Epithelial cell of proximal tubule (primary cell): Measurements from ENCODE around the gene PCDHGB3. TPM values are rescaled to one million over a fixed set of nuclear protein-coding genes. Genes with fewer than 3 reads are reported as not detected.
"Not testable (repeated sequence)": the region's sequence is repeated elsewhere in the genome, so short reads cannot be mapped to it uniquely, and the experiment has no call there.

ENCODE experiments used
- DNase-seq: peaks from one replicate; pipeline ENCODE4 v3.0.0-alpha.2; 2011; ENCODE audit warnings: low read depth
- H3K4me3 ChIP-seq: 2 replicates; pipeline ENCODE4 v1.5.1; 2011; ENCODE audit warnings: low read depth, mild to moderate bottlenecking, low read length
- CTCF ChIP-seq: conservative IDR thresholded peaks from 2 replicates; pipeline ENCODE4 v1.5.1; 2012; ENCODE audit warnings: low read depth, mild to moderate bottlenecking, low read length
- total RNA-seq: library from RNA; depleted of rRNA; stranded (reverse); fragments of >200 nt; gene quantifications from 2 replicates; pipeline ENCODE4 v1.2.3, GENCODE V29; 2015

PCDHGB3 gene
- total RNA-seq, 1 donor from 2014 or later, result 1.1 TPM

- no peak for DNase-seq
- H3K4me3 ChIP-seq, result no peak overlapping the region
- TF ChIP-seq CTCF, result no peak
Measured at GRCh38 chr5:141409598-141410306, 39.7 kb downstream of the PCDHGB3 start.

- TF ChIP-seq CTCF, result no peak
- no peak overlapping the region for H3K4me3 ChIP-seq
- DNase-seq, result no peak
Measured at GRCh38 chr5:141411575-141411974, 41.5 kb downstream of the PCDHGB3 start.

- peak within 1 kb of the TSS; percentile 44 for H3K4me3 ChIP-seq
- peak; percentile 56 for TF ChIP-seq CTCF
- no peak for DNase-seq
Measured at GRCh38 chr5:141412854-141413539, 43.0 kb downstream of the PCDHGB3 start, which contains the start of gene PCDHGA10. TSS of gene PCDHGA10 (plus strand) at chr5:141412987. CDS start at chr5:141413176, 189 bp downstream.

GRCh38 chr5:141413540-141414069 is 43.6 kb downstream of the PCDHGB3 start:
- no peak for TF ChIP-seq CTCF
- DNase-seq, result no peak
- peak overlapping the region; percentile 44 for H3K4me3 ChIP-seq

- not testable (repeated sequence) for H3K4me3 ChIP-seq, DNase-seq
Measured at GRCh38 chr5:141414548-141415274, 44.7 kb downstream of the PCDHGB3 start.

GRCh38 chr5:141415275-141415618 is 45.2 kb downstream of the PCDHGB3 start:
- not testable (repeated sequence) for DNase-seq, H3K4me3 ChIP-seq

GRCh38 chr5:141417494-141418172 is 47.6 kb downstream of the PCDHGB3 start, which contains the start of gene PCDHGB7:
TSS of gene PCDHGB7 (plus strand) at chr5:141417677. CDS start at chr5:141417860, 183 bp downstream.
- not testable (repeated sequence) for DNase-seq
- H3K4me3 ChIP-seq, result peak within 1 kb of the TSS; percentile 55
- TF ChIP-seq CTCF, result peak; percentile 80
